HepG2 (cell line): ENCODE results near the gene GSK3A. TPM values are rescaled to one million over a fixed set of nuclear protein-coding genes. Genes with fewer than 3 reads are reported as not detected.

Experiments
- DRAP1 ChIP-seq: IDR thresholded peaks from 2 replicates; pipeline ENCODE4 v1.6.1; 2016; ENCODE audit warnings: missing genetic modification reagents, missing compliant biosample characterization
- EEA1 ChIP-seq: sonication (generic); formaldehyde crosslinking; IDR thresholded peaks from 2 replicates; pipeline ENCODE4 v1.5.1; 2020; ENCODE audit warnings: mild to moderate bottlenecking, missing genetic modification reagents, borderline replicate concordance
- FIP1L1 ChIP-seq: fragments of 200-400 bp; formaldehyde crosslinking; IDR thresholded peaks from 2 replicates; pipeline ENCODE4 v1.6.1; 2018; ENCODE audit warnings: low read depth, mild to moderate bottlenecking, low read length, moderate library complexity, borderline replicate concordance; ENCODE audit not compliant: insufficient read depth
- GATAD1 ChIP-seq: IDR thresholded peaks from 2 replicates; pipeline ENCODE4 v1.6.1; 2016; ENCODE audit warnings: missing genetic modification reagents, missing compliant biosample characterization
- HNF4A ChIP-seq: sonication (generic); formaldehyde crosslinking; IDR thresholded peaks from 2 replicates; pipeline ENCODE4 v1.4.0; 2020; ENCODE audit warnings: missing genetic modification reagents
- KAT8 ChIP-seq: IDR thresholded peaks from 2 replicates; pipeline ENCODE4 v1.6.1; 2016; ENCODE audit warnings: missing genetic modification reagents, missing compliant biosample characterization
- KMT2B ChIP-seq: IDR thresholded peaks from 2 replicates; pipeline ENCODE4 v1.6.1; 2016; ENCODE audit warnings: missing genetic modification reagents, missing compliant biosample characterization
- MBNL3 ChIP-seq: fragments of 250-450 bp; sonication (Bioruptor Pico); conservative IDR thresholded peaks from 2 replicates; pipeline ENCODE4 v1.8.0; 2022; ENCODE audit warnings: mild to moderate bottlenecking, inconsistent platforms
- MTA3 ChIP-seq: sonication (generic); formaldehyde crosslinking; IDR thresholded peaks from 2 replicates; pipeline ENCODE4 v1.4.0; 2020; ENCODE audit warnings: missing genetic modification reagents
- NR2F1 ChIP-seq, 2 experiments: fragments of 450-650 bp in 1 of 2; formaldehyde crosslinking in 1 of 2; IDR thresholded peaks; 2 replicates each; pipeline versions ENCODE4 v1.5.0 to v1.6.1; 2016 to 2020; ENCODE audit warnings: mild to moderate bottlenecking in 1 of 2, missing compliant biosample characterization in 1 of 2, missing genetic modification reagents in 1 of 2, moderate library complexity in 1 of 2
- POLR2G ChIP-seq: fragments of 200-400 bp; formaldehyde crosslinking; IDR thresholded peaks from 2 replicates; pipeline ENCODE4 v1.6.1; 2018; ENCODE audit warnings: mild to moderate bottlenecking, low read depth, low read length, moderate library complexity
- SMAD9 ChIP-seq: sonication (generic); formaldehyde crosslinking; IDR thresholded peaks from 2 replicates; pipeline ENCODE4 v1.5.1; 2020; ENCODE audit warnings: mild to moderate bottlenecking, missing genetic modification reagents
- SOX13 ChIP-seq, 3 experiments: fragments of 450-650 bp in 1 of 3; sonication (generic) in 1 of 3; formaldehyde crosslinking in 1 of 3; IDR thresholded peaks in 2 of 3; conservative IDR thresholded peaks in 1 of 3; 2 replicates each; pipeline versions ENCODE4 v1.5.0 to v1.6.1; 2016 to 2020; ENCODE audit warnings: antibody characterized with exemption in 1 of 3, mild to moderate bottlenecking in 1 of 3, missing compliant biosample characterization in 1 of 3, missing genetic modification reagents in 1 of 3, moderate library complexity in 1 of 3
- SPEN ChIP-seq: sonication (generic); formaldehyde crosslinking; IDR thresholded peaks from 2 replicates; pipeline ENCODE4 v1.5.1; 2020; ENCODE audit warnings: low read depth, mild to moderate bottlenecking, missing genetic modification reagents
- U2AF1 ChIP-seq: fragments of 200-400 bp; formaldehyde crosslinking; optimal IDR thresholded peaks from 2 replicates; pipeline ENCODE3; 2017; ENCODE audit warnings: mild to moderate bottlenecking, low read depth, low read length
- ZKSCAN1 ChIP-seq: fragments of 150-350 bp; IDR thresholded peaks from 2 replicates; pipeline ENCODE4 v1.6.1; 2014; ENCODE audit warnings: low read length
- ZNF207 ChIP-seq: fragments of 450-650 bp; IDR thresholded peaks from 2 replicates; pipeline ENCODE4 v1.6.1; 2016; ENCODE audit warnings: antibody characterized with exemption, borderline replicate concordance
- ZNF407 ChIP-seq: sonication (generic); formaldehyde crosslinking; IDR thresholded peaks from one replicate; pipeline ENCODE4 v1.5.1; 2020; ENCODE audit warnings: mild to moderate bottlenecking, missing genetic modification reagents; ENCODE audit errors: not compliant biosample characterization
- ZNF546 ChIP-seq: sonication (generic); formaldehyde crosslinking; conservative IDR thresholded peaks from 2 replicates; pipeline ENCODE4 v1.8.1; 2023; ENCODE audit warnings: mild to moderate bottlenecking, missing genetic modification reagents
- ZNF605 ChIP-seq: sonication (generic); formaldehyde crosslinking; IDR thresholded peaks from 2 replicates; pipeline ENCODE4 v1.8.0; 2022; ENCODE audit warnings: mild to moderate bottlenecking, missing genetic modification reagents
- ZNF790 ChIP-seq: sonication (generic); formaldehyde crosslinking; IDR thresholded peaks from 2 replicates; pipeline ENCODE4 v1.8.0; 2022; ENCODE audit warnings: missing genetic modification reagents, mild to moderate bottlenecking, borderline replicate concordance
- polyA plus RNA-seq, 8 experiments: library from polyadenylated mRNA; depleted of rRNA in 3 of 8; stranded (reverse) in 7 of 8; unstranded in 1 of 8; fragments of >200 nt; fragmentation: Illumina TruSeq in 4 of 8; extraction: Trizol in 4 of 8; gene quantifications; 2 replicates each; pipeline versions ENCODE4 v1.2.1 to v1.2.3, GENCODE V29; 2011 to 2016; ENCODE audit warnings: low read depth in 4 of 8, missing spikeins in 1 of 8, mixed read lengths in 1 of 8; ENCODE audit not compliant: insufficient read depth in 1 of 8
- total RNA-seq, 5 experiments: library from RNA; depleted of rRNA; stranded (reverse); fragments of >200 nt; fragmentation: Illumina TruSeq; extraction: Trizol; gene quantifications; 2 replicates each; pipeline ENCODE4 v1.2.3, GENCODE V29; 2016; ENCODE audit warnings: low read depth in 1 of 5

Gene GSK3A
- total and polyA plus RNA-seq, 2 of the 13 experiments (the other 11 are each of a cell fraction or from before 2014, with no cell fraction given): 16.9 to 52.5 TPM

DNA sequence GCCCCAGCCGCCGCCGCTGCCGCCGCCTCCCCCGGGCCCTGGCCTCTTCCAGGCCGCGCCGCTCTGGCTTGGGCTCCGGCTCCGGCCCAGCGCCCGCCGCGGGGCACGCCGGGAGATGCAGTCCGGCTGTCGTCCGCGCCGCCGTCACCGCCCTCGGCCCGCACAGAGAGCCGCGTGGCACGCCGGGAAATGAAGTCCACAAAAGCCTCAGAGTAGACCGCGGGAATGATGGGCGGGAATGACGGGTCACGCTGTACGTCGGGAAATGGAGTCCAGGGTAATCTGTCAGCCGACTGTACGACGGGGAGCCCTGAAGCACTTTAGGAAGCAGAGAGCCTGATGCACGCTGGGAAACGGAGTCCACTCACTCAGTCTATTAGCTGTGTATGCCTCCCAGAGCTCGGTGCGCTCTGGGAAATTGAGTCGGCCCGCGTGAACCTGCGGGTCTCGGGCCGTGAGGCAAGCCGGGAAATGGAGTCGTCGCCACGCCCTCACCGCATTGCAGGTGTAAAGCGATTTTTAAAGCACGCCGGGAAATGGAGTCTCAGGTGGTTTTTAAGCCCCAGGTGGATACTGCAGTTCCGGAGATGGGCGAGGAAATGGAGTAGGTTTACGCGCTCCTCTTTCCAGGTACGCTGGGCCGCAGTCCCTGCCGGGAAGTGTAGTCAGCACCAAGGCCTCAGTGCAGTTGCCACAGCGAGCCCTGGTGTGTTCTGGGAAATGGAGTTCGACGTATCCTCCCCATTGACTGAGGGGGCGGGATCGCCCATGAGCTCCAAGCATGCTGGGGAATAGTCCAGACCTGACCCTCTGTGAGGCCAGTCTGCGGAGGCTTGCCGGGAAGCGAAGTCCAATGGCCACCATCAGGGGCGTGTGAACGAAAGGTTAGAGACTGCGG, at the start of gene GSK3A (continued):
- TF ChIP-seq ZNF407 (CRISPR knock-in tag): no peak
- TF ChIP-seq SPEN: peak; percentile 51; the same call in 1 of the 2 replicates
- no peak for TF ChIP-seq SMAD9 (CRISPR knock-in tag)
- TF ChIP-seq KMT2B (CRISPR knock-in tag): no peak; the same call in 1 of the 2 replicates
- no peak for TF ChIP-seq EEA1 (CRISPR knock-in tag)
- no peak for TF ChIP-seq ZNF207
- 0 out of 2 replicates have a peak, but pooled peaks have one; percentile 20 for TF ChIP-seq SOX13 (IDR thresholded peaks at IDR 0.05)
- TF ChIP-seq SOX13 (CRISPR knock-in tag; conservative IDR thresholded peaks at IDR 0.05 in 1 of 2, IDR thresholded peaks at IDR 0.05 in 1 of 2): no peak; a peak in 1 of 4 replicates
- TF ChIP-seq GATAD1 (CRISPR knock-in tag): peak; percentile 78
- no peak for TF ChIP-seq MTA3
- 0 out of 2 replicates have a peak, but pooled peaks have one; percentile 23 for TF ChIP-seq FIP1L1
- TF ChIP-seq MBNL3 (CRISPR knock-in tag): no peak
- peak; percentile 83 for TF ChIP-seq DRAP1 (CRISPR knock-in tag)
- TF ChIP-seq ZKSCAN1: no peak
- no peak for TF ChIP-seq ZNF546 (CRISPR knock-in tag)
- TF ChIP-seq POLR2G: peak; percentile 97
- peak; percentile 20; the same call in 1 of the 2 replicates for TF ChIP-seq ZNF605
- no peak; a peak in 1 of 4 replicates for TF ChIP-seq NR2F1 (CRISPR knock-in tag; IDR thresholded peaks at IDR 0.05)
- TF ChIP-seq KAT8 (CRISPR knock-in tag): peak; percentile 45; the same call in 1 of the 2 replicates
- TF ChIP-seq U2AF1: no peak
- TF ChIP-seq ZNF790 (CRISPR knock-in tag): no peak
- TF ChIP-seq HNF4A (CRISPR knock-in tag): peak; percentile 70
